CD4-positive, alpha-beta T cell treated with Interleukin-17A for 1 hour (primary cell): ENCODE results near the gene CCDC85C.

ENCODE experiments used
- DNase-seq: peaks from one replicate; pipeline ENCODE4 v3.0.0-alpha.2; 2020

Gene CCDC85C

GRCh38 chr14:99519931-99520421 lies 84.0 kb downstream of the CCDC85C start:
- DNase-seq, result no peak

GRCh38 chr14:99519347-99519881 lies 84.6 kb downstream of the CCDC85C start:
- no peak for DNase-seq

- peak; percentile 83 for DNase-seq
Measured at GRCh38 chr14:99518441-99519346, 85.3 kb downstream of the CCDC85C start.

- no peak for DNase-seq
Measured at GRCh38 chr14:99517643-99518381, 86.2 kb downstream of the CCDC85C start.

- no peak for DNase-seq
Measured at GRCh38 chr14:99516871-99517642, 87.0 kb downstream of the CCDC85C start.

- no peak for DNase-seq
Measured at GRCh38 chr14:99516156-99516870, 87.7 kb downstream of the CCDC85C start.

GRCh38 chr14:99515301-99516155 lies 88.5 kb downstream of the CCDC85C start:
- no peak for DNase-seq

- no peak for DNase-seq
Measured at GRCh38 chr14:99514552-99515300, 89.3 kb downstream of the CCDC85C start.

GRCh38 chr14:99513946-99514551 lies 90.0 kb downstream of the CCDC85C start:
- DNase-seq, result no peak

GRCh38 chr14:99513183-99513694 lies 90.8 kb downstream of the CCDC85C start:
- DNase-seq, result no peak

GRCh38 chr14:99512571-99513182 lies 91.3 kb downstream of the CCDC85C start:
- no peak for DNase-seq

GRCh38 chr14:99512110-99512449 lies 91.9 kb downstream of the CCDC85C start:
- DNase-seq, result no peak

GRCh38 chr14:99511421-99512109 lies 92.4 kb downstream of the CCDC85C start:
- no peak for DNase-seq

GRCh38 chr14:99510556-99511139 lies 93.4 kb downstream of the CCDC85C start:
- no peak for DNase-seq

GRCh38 chr14:99509871-99510555 lies 94.0 kb downstream of the CCDC85C start:
- DNase-seq, result no peak

GRCh38 chr14:99508896-99509629 lies 94.9 kb downstream of the CCDC85C start:
- no peak for DNase-seq
